22Rv1 (cell line): ENCODE measurements around the gene ALKBH7.
"Not testable (repeated sequence)": the region's sequence is repeated elsewhere in the genome, so short reads cannot be mapped to it uniquely, and the experiment has no call there.

Experiments
- CTCF ChIP-seq: fragments of 450-650 bp; IDR thresholded peaks from 2 replicates; pipeline ENCODE4 v1.5.1; 2017; ENCODE audit warnings: mild to moderate bottlenecking
- ZFX ChIP-seq: fragments of 450-650 bp; IDR thresholded peaks from 2 replicates; pipeline ENCODE4 v1.6.1; 2017; ENCODE audit warnings: antibody characterized with exemption, borderline replicate concordance

- not testable (repeated sequence) for TF ChIP-seq CTCF, ZFX
Observed at GRCh38 chr19:6360857-6361216, 11.8 kb upstream of the ALKBH7 start.
